Peyer's patch (tissue), 4 donors: ENCODE results near the gene PPM1L.

ENCODE experiments used
- CTCF ChIP-seq, 6 experiments: fragments of 450-650 bp in 4 of 6; fragments of 200-600 bp in 2 of 6; sonication (generic) in 1 of 6; IDR thresholded peaks; one replicate each; pipeline ENCODE4 v1.5.1; 2017 to 2019; ENCODE audit warnings: antibody characterized with exemption in 6 of 6, mild to moderate bottlenecking in 3 of 6, moderate library complexity in 1 of 6
- POLR2A ChIP-seq, 2 donors: fragments of 450-650 bp; IDR thresholded peaks; one replicate each; pipeline ENCODE4 v1.5.1; 2017; ENCODE audit warnings: antibody characterized with exemption in 2 of 2, mild to moderate bottlenecking in 2 of 2, moderate library complexity in 2 of 2

GRCh38 chr3:160874736-160875135, 118.7 kb downstream of the PPM1L start:
- TF ChIP-seq CTCF (IDR thresholded peaks at IDR 0.05) (no peak), POLR2A (IDR thresholded peaks at IDR 0.05) (no peak)
